Esophagus squamous epithelium (tissue), 4 donors: ENCODE results near the gene GLT8D1.

Experiments used
- POLR2A ChIP-seq, 4 donors: fragments of 450-650 bp; IDR thresholded peaks; one replicate each; pipeline ENCODE4 v1.6.1; 2017; ENCODE audit warnings: antibody characterized with exemption in 4 of 4, mild to moderate bottlenecking in 4 of 4, moderate library complexity in 3 of 4
- TF ChIP-seq, protein P1 (sequence below), 6 experiments: fragments of 450-650 bp in 4 of 6; fragments of 200-600 bp in 2 of 6; sonication (generic) in 2 of 6; IDR thresholded peaks; one replicate each; pipeline ENCODE4 v1.5.1; 2016 to 2019; ENCODE audit warnings: antibody characterized with exemption in 6 of 6, mild to moderate bottlenecking in 4 of 6, moderate library complexity in 4 of 6

GRCh38 chr3:52721002-52721729 is 15.6 kb upstream of the GLT8D1 start:
- TF ChIP-seq, protein P1, sequence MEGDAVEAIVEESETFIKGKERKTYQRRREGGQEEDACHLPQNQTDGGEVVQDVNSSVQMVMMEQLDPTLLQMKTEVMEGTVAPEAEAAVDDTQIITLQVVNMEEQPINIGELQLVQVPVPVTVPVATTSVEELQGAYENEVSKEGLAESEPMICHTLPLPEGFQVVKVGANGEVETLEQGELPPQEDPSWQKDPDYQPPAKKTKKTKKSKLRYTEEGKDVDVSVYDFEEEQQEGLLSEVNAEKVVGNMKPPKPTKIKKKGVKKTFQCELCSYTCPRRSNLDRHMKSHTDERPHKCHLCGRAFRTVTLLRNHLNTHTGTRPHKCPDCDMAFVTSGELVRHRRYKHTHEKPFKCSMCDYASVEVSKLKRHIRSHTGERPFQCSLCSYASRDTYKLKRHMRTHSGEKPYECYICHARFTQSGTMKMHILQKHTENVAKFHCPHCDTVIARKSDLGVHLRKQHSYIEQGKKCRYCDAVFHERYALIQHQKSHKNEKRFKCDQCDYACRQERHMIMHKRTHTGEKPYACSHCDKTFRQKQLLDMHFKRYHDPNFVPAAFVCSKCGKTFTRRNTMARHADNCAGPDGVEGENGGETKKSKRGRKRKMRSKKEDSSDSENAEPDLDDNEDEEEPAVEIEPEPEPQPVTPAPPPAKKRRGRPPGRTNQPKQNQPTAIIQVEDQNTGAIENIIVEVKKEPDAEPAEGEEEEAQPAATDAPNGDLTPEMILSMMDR (IDR thresholded peaks at IDR 0.05) = no peak
- no peak for TF ChIP-seq POLR2A (IDR thresholded peaks at IDR 0.05)
